OCI-LY3 (cell line): ENCODE measurements around the gene GATA5.

Experiments used
- CTCF ChIP-seq: fragments of 200-600, 300-600 bp; sonication (generic); IDR thresholded peaks from 2 replicates; pipeline ENCODE4 v1.5.1; 2014; ENCODE audit warnings: antibody characterized with exemption, low read length, low read depth
- EZH2phosphoT487 ChIP-seq: fragments of 200-600 bp; shearing (Covaris generic); IDR thresholded peaks from 2 replicates; pipeline ENCODE4 v1.6.1; 2018; ENCODE audit warnings: antibody characterized with exemption, mixed run types, low read depth

DNA sequence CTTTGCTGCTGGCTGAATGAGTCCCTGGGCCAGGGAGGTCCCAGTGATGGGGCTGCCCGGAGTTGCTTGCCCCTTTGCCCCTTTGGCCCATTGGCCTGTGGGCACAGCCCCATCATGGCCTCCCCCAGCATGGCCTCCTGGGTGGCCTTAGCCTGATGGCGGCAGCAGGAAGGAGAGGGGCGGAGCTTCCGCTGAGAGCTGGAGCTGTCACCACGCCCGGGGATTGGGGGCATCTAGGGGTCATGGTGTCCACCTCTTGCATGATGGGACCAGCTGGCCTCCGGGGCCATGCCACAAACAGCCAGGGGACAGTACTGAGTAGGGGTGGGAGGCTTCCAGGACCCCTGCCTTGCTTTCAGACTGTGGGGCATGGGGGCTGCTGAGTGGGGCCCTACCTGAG lies 31.5 kb upstream of the GATA5 start:
- TF ChIP-seq CTCF = no peak
- TF ChIP-seq EZH2phosphoT487 = no peak
